WTC11 (cell line): ENCODE results near the gene IFNL2. TPM values are rescaled to one million over a fixed set of nuclear protein-coding genes. Genes with fewer than 3 reads are reported as not detected.

Source experiments
- ATAC-seq: fragments of 200-7000 bp; cut with Tn5 transposase; 2 replicates; pipeline ENCODE4 v1.10.0; 2021; ENCODE audit warnings: mild to moderate bottlenecking, moderate library complexity
- CTCF ChIA-PET: fragments of 300-600 bp; sonication (Branson Sonifier 250); formaldehyde crosslinking; loops from one replicate; lab custom pipeline; 2021; ENCODE audit warnings: antibody characterized with exemption; lab: Charles Lee
- POLR2A ChIA-PET: fragments of 350-600 bp; sonication (Branson Sonifier 250); formaldehyde crosslinking; loops from one replicate; lab custom pipeline; 2021; ENCODE audit warnings: antibody characterized with exemption; lab: Charles Lee
- DNase-seq: peaks from one replicate; pipeline ENCODE4 v3.0.0; 2021; ENCODE audit warnings: low spot score
- H3K27ac Mint-ChIP-seq: 2 replicates; pipeline ENCODE4 v1.8.0; 2021; ENCODE audit warnings: mixed read lengths
- H3K27me3 Mint-ChIP-seq: 2 replicates; pipeline ENCODE4 v1.8.0; 2021; ENCODE audit warnings: low read depth, mild to moderate bottlenecking, moderate library complexity, mixed read lengths
- H3K36me3 Mint-ChIP-seq: 2 replicates; pipeline ENCODE4 v1.8.0; 2021; ENCODE audit warnings: mixed read lengths
- H3K4me1 Mint-ChIP-seq: 2 replicates; pipeline ENCODE4 v1.8.0; 2022; ENCODE audit warnings: mixed read lengths
- H3K4me3 Mint-ChIP-seq: 2 replicates; pipeline ENCODE4 v1.8.0; 2021; ENCODE audit warnings: mild to moderate bottlenecking, moderate library complexity, mixed read lengths
- H3K9me3 Mint-ChIP-seq: 2 replicates; pipeline ENCODE4 v1.8.0; 2021; ENCODE audit warnings: mixed read lengths
- E2F1 ChIP-seq: sonication (generic); formaldehyde crosslinking; IDR thresholded peaks from 2 replicates; pipeline ENCODE4 v1.8.0; 2022; ENCODE audit warnings: mild to moderate bottlenecking, missing genetic modification reagents
- ELF4 ChIP-seq: sonication (generic); formaldehyde crosslinking; IDR thresholded peaks from 2 replicates; pipeline ENCODE4 v1.8.1; 2022; ENCODE audit warnings: low read depth, mild to moderate bottlenecking, moderate library complexity, missing genetic modification reagents
- FOXJ3 ChIP-seq: sonication (generic); formaldehyde crosslinking; IDR thresholded peaks from 2 replicates; pipeline ENCODE4 v1.9.0; 2021; ENCODE audit warnings: missing genetic modification reagents, mild to moderate bottlenecking, borderline replicate concordance
- GRHL2 ChIP-seq: fragments of 250-450 bp; sonication (Bioruptor Pico); IDR thresholded peaks from 2 replicates; pipeline ENCODE4 v1.8.0; 2022; ENCODE audit warnings: mild to moderate bottlenecking, moderate library complexity; ENCODE audit not compliant: insufficient replicate concordance, severe bottlenecking
- HMGXB4 ChIP-seq: sonication (generic); formaldehyde crosslinking; IDR thresholded peaks from 2 replicates; pipeline ENCODE4 v1.8.1; 2023; ENCODE audit warnings: mild to moderate bottlenecking, moderate library complexity, missing genetic modification reagents
- MXD4 ChIP-seq: fragments of 250-450 bp; sonication (Bioruptor Pico); IDR thresholded peaks from 2 replicates; pipeline ENCODE4 v1.8.0; 2021; ENCODE audit warnings: mild to moderate bottlenecking, moderate library complexity, borderline replicate concordance
- OVOL2 ChIP-seq: fragments of 250-450 bp; sonication (Bioruptor Pico); IDR thresholded peaks from 2 replicates; pipeline ENCODE4 v1.9.0; 2021; ENCODE audit warnings: mild to moderate bottlenecking, borderline replicate concordance
- PRDM15 ChIP-seq: sonication (generic); formaldehyde crosslinking; IDR thresholded peaks from 2 replicates; pipeline ENCODE4 v1.8.0; 2022; ENCODE audit warnings: missing genetic modification reagents
- ZNF121 ChIP-seq: sonication (generic); formaldehyde crosslinking; IDR thresholded peaks from 2 replicates; pipeline ENCODE4 v1.8.0; 2023; ENCODE audit warnings: missing genetic modification reagents
- total RNA-seq: library from RNA; stranded (reverse); gene quantifications from 3 replicates; pipeline ENCODE4 v1.2.3, GENCODE V29; 2021

The IFNL2 gene
- total RNA-seq, 1 experiment from 2014 or later: not detected

GRCh38 chr19:39251846-39252245 is 16.4 kb upstream of the IFNL2 start (continued):
- TF ChIP-seq E2F1 (CRISPR knock-in tag): no peak

DNA sequence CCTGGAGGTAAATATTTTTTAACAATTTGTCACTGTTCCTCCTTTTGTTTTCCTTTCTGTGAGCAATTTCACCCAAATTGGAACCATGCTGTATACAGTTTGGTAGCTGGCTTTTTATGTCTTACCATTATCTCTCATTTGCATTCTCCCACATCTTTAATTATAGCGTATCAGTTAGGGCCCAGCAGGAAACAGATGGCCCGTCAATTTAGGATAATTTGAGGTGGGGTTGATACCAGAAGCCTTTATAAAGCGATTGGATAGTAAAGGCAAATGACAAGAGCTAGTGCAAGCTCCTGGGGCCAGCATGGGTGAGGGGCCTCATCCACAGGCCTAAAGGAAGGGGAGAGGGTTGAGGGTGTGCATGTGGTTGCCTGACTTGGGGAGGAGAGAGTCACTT is 15.7 kb upstream of the IFNL2 start:
- TF ChIP-seq ELF4 (CRISPR knock-in tag) (no peak), E2F1 (CRISPR knock-in tag) (no peak), HMGXB4 (CRISPR knock-in tag) (no peak), FOXJ3 (CRISPR knock-in tag) (no peak), ZNF121 (no peak), OVOL2 (CRISPR knock-in tag) (no peak)
- ATAC-seq (no peak), DNase-seq (no peak)
- ChIA-PET POLR2A (no interaction called here), CTCF (interaction anchor here (1.1 kb wide), 1 partner anchor 75 kb away, joined by 3 read pairs; no protein-coding TSS in a partner anchor)
- Mint-ChIP-seq H3K36me3 (no peaks in the 10 kb centered on the region), H3K27ac (no peak overlapping the region), H3K4me3 (no peak overlapping the region), H3K27me3 (peaks cover 81% of the 10 kb centered on the region), H3K9me3 (peaks cover 10% of the 10 kb centered on the region), H3K4me1 (no peaks in the 10 kb centered on the region)

DNA sequence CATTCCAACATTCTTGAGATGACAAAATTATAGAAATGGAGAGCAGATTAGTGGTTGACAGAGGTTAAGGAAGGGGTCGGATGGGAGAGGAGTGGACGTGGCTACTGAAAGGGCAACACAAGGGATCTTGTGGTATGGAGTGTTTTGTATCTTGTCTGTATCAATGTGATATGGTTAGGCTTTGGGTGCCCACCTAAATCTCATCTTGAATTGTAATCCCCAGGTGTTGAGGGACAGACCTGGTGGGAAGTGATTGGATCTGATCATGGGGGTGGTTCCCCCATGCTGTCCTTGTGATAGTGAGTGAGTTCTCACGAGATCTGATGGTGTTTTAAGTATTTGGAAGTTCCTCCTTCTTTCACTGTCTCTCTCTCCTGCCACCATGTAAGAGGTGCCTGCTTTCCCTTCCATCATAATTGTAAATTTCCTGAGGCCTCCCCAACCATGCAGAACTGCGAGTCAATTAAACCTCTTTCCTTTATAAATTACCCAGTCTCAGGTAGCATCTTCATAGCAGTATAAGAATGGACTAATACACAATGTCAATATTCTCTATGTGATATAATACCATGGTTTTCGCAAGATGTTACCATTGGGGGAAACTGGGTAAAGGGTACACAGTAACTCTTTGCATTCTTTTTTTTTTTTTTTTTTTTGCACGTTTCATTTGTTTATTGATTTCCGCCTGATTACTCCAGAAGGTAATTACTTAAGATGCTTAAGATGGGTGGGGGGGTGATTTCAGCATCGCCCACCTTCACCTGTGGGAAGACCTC is 14.6 kb upstream of the IFNL2 start:
- ChIA-PET CTCF (no interaction called here), POLR2A (no interaction called here)
- Mint-ChIP-seq H3K27me3 (peaks cover 77% of the 10 kb centered on the region), H3K4me1 (no peaks in the 10 kb centered on the region), H3K27ac (no peak overlapping the region), H3K9me3 (peaks cover 10% of the 10 kb centered on the region), H3K4me3 (no peak overlapping the region), H3K36me3 (no peaks in the 10 kb centered on the region)
- ATAC-seq (no peak), DNase-seq (no peak)
- no peak for TF ChIP-seq PRDM15 (CRISPR knock-in tag)
- no peak for TF ChIP-seq OVOL2 (CRISPR knock-in tag)
- no peak for TF ChIP-seq MXD4 (CRISPR knock-in tag)
- TF ChIP-seq GRHL2: no peak
